Mucosa of gallbladder (tissue), 1 donor: Measurements from ENCODE around the gene FBXO30. TPM values are rescaled to one million over a fixed set of nuclear protein-coding genes. Genes with fewer than 3 reads are reported as not detected.

Experiments
- DNase-seq: peaks from one replicate; pipeline ENCODE4 v3.0.0-alpha.2; 2020; ENCODE audit warnings: low spot score
- total RNA-seq: library from RNA; stranded (reverse); gene quantifications from one replicate; pipeline ENCODE4 v1.2.1, GENCODE V29; 2021
- donor health status: DM: no; HTN: no; CAD: no.

FBXO30 gene
- total RNA-seq, 1 donor from 2014 or later: 13.9 TPM

GRCh38 chr6:145755682-145756081, 58.9 kb downstream of the FBXO30 start:
- DNase-seq: no peak

- DNase-seq: no peak
Measured at GRCh38 chr6:145752638-145753037, 62.0 kb downstream of the FBXO30 start.

GRCh38 chr6:145749632-145750031, 65.0 kb downstream of the FBXO30 start:
- no peak for DNase-seq

GRCh38 chr6:145745861-145746260, 68.7 kb downstream of the FBXO30 start:
- DNase-seq: no peak

GRCh38 chr6:145744619-145745018, 70.0 kb downstream of the FBXO30 start:
- no peak for DNase-seq

Other genes starting within 250 kb of the FBXO30 start
- 16.5 TPM for gene EPM2A, start 79.3 kb downstream of the FBXO30 start, total RNA-seq
- 17.1 TPM for gene SHPRH, start 149.6 kb upstream of the FBXO30 start, total RNA-seq
- not detected for gene GRM1, start 214.3 kb upstream of the FBXO30 start, total RNA-seq